ENCODE results near the gene GZMM.

GZMM gene

GRCh38 chr19:589693-590395 is 46.0 kb downstream of the GZMM start, which contains the start of gene HCN2:
HCN2 (plus strand) TSS chr19:589881; CDS start chr19:589946, 65 bp downstream.
- no peak within 1 kb of the TSS for H3K4me3 ChIP-seq (replicated peaks; ENCODE audit: low read depth, low read length)
- no peak for TF ChIP-seq CTCF (IDR thresholded peaks at IDR 0.05; ENCODE audit: low read depth, low read length, missing control alignments)
- DNase-seq (ENCODE audit: extremely low read depth, low read depth) = no peak

GRCh38 chr19:590396-590745 is 46.5 kb downstream of the GZMM start:
- H3K4me3 ChIP-seq (replicated peaks; ENCODE audit: low read depth, low read length) = no peak overlapping the region
- DNase-seq (ENCODE audit: extremely low read depth, low read depth) = no peak
- TF ChIP-seq CTCF (IDR thresholded peaks at IDR 0.05; ENCODE audit: low read depth, low read length, missing control alignments) = no peak

- no peak overlapping the region for H3K4me3 ChIP-seq (replicated peaks; ENCODE audit: low read depth, low read length)
- TF ChIP-seq CTCF (IDR thresholded peaks at IDR 0.05; ENCODE audit: low read depth, low read length, missing control alignments) = no peak
- DNase-seq (ENCODE audit: extremely low read depth, low read depth) = no peak
These were observed 46.9 kb downstream of the GZMM start for GRCh38 chr19:590750-591098.

- no peak overlapping the region for H3K4me3 ChIP-seq (replicated peaks; ENCODE audit: low read depth, low read length)
- TF ChIP-seq CTCF (IDR thresholded peaks at IDR 0.05; ENCODE audit: low read depth, low read length, missing control alignments) = no peak
- no peak for DNase-seq (ENCODE audit: extremely low read depth, low read depth)
These were observed 47.5 kb downstream of the GZMM start for GRCh38 chr19:591099-591958.

GRCh38 chr19:592101-592500 is 48.2 kb downstream of the GZMM start:
- no peak for TF ChIP-seq CTCF (IDR thresholded peaks at IDR 0.05; ENCODE audit: low read depth, low read length, missing control alignments)
- DNase-seq (ENCODE audit: extremely low read depth, low read depth) = no peak
- no peak overlapping the region for H3K4me3 ChIP-seq (replicated peaks; ENCODE audit: low read depth, low read length)

- no peak for DNase-seq (ENCODE audit: extremely low read depth, low read depth)
- no peak overlapping the region for H3K4me3 ChIP-seq (replicated peaks; ENCODE audit: low read depth, low read length)
- no peak for TF ChIP-seq CTCF (IDR thresholded peaks at IDR 0.05; ENCODE audit: low read depth, low read length, missing control alignments)
These were observed 49.2 kb downstream of the GZMM start for GRCh38 chr19:593055-593454.

All from HFF-Myc (cell line).